Fibroblast of peridontal ligament (primary cell): ENCODE data around the gene WDR35.

Experiments used
- DNase-seq: peaks from one replicate; pipeline ENCODE4 v3.0.0-alpha.2; 2010; ENCODE audit errors: extremely low read depth

Gene WDR35

GRCh38 chr2:20011276-20012031, 21.5 kb upstream of the WDR35 start:
- no peak for DNase-seq

- DNase-seq = no peak
Observed at GRCh38 chr2:20008703-20009102, 18.8 kb upstream of the WDR35 start.

GRCh38 chr2:20005891-20006470, 16.1 kb upstream of the WDR35 start:
- no peak for DNase-seq

- no peak for DNase-seq
Observed at GRCh38 chr2:20005067-20005627, 15.2 kb upstream of the WDR35 start.

DNA sequence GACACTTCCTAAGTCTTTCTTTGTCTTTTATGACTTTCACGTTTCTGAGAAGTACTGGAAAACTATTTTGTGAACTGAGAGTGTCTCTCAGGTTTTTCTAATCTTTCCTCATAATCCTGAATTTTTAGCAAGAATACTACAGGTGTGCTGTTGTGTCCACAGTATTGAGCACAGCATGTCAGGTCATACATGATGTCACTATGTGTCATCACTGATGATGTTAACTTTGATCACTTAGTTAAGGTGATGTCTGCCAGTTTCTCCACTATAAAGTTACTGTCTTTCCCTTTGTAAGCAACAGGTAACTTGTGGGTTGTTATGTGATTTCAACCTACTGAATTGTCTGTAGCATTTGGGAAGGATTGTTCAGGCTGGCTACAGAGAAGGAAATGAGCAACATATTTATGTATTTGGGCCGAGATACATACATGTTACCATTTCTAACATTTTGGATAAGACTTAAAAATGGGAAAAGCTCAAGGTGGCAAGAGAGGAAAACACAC, 11.5 kb upstream of the WDR35 start:
- no peak for DNase-seq

GRCh38 chr2:19993731-19994130, 3.8 kb upstream of the WDR35 start:
- no peak for DNase-seq

- no peak for DNase-seq
Observed at GRCh38 chr2:19991895-19992294, 2.0 kb upstream of the WDR35 start.

DNA sequence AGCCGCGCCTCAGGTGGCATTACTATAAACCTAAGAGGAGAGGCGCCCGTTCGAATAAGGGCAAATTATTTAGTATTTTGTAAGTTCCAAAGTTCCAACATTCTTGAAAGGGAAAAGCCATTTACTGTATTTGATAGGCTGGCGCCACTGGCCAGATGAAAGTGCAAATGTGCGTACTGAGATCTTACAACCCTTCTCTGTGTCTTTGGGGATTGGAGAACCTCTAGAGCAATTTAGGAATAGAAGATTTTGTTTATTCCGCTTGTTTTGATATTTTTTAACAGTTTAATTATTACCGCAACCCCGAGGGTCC, 467 bp upstream of the WDR35 start:
- peak; percentile 16 for DNase-seq

- no peak for DNase-seq
Observed at GRCh38 chr2:19989342-19989666, 601 bp downstream of the WDR35 start.

DNA sequence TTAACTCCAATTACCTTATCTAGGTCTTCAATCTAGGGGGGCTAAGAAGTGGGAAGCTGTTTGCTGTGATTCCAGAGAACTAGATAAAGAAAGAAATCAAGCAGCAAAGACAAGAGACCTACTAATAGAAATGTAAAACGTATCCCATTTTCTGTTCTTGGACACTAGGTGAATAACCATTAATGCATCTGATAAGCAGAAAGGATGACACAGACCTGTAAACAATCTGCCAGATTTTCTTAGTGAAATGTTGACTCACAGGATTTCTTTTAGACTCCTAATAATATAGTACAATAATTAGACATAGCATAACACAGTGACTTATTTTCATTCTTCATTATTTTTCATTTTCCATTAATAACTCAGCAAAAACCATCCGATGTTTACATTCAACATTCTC, 1.3 kb downstream of the WDR35 start:
- DNase-seq = no peak

DNA sequence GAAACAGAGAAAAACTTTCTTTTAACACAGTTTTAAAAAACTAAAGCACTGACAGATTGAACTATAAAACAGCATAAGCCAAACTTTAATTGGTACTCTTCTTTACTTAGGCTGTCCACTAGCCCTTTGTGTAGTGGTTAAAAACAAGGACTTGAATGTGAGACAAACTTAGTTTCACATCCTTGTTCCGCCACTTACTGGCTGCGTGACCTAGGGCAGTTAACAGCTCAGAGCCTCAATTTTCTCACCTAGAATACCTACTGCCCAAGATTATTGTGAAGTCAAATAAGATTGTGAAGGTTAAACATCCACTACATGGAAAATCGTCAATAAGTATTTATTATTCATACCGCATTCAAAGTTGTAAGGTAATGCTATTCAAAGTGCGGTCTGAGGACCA, 2.0 kb downstream of the WDR35 start:
- no peak for DNase-seq

DNA sequence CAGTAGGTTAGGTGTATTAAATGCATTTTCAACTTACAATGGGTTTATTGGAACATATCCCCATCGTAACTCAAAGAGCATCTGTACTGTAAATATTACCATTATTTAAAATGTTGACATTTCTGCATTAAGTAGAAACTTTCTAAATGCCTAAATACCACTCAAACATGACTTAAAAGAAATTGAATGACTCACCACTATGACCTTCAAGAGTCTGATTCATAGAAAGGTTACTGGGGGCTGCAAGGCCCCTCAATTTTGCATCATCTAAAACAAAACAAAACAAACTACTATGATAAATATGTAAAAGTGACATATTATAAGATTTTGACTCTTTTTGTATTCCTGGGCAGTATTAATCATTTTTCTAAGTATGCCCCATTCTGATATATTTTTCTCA, 7.6 kb downstream of the WDR35 start:
- DNase-seq = no peak

DNA sequence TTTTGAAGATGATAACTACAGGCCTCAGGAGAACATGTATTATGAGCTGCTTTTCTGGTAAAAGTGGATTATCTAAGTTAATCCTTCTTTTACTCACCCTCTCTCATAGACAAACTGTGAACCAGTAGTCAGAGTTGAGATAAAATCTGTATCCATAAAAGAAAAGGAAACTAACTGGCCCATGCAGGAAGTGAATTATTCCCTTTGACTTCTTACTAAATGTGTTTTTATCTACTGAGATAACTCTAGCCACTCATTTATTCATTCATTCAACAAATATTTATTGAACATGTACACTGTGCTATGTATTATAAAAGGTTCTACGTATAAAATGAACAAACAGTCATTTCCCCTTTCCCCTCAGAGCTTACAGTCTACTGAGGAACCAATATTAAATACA, 10.0 kb downstream of the WDR35 start:
- no peak for DNase-seq

DNA sequence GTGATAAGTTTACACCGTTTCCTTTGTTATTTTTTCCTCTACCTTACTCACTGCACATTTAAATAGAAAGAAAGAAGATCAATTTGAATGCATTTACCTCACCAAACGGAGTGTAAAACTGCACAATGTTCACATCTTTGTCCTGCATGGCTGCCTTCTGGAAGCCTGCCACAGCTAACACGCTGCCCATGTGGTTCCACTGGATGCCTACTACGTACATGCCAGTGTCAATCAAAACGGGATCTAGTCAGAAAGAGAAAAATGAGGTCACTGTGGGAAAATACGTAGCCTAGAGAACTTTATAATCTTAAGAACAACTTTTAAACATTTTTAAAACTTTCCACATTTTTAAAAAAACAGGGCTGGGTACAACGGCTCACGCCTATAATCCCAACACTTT, 16.4 kb downstream of the WDR35 start:
- DNase-seq = no peak

GRCh38 chr2:19971691-19972090, 18.2 kb downstream of the WDR35 start:
- no peak for DNase-seq

GRCh38 chr2:19963386-19963785, 26.5 kb downstream of the WDR35 start:
- no peak for DNase-seq

- DNase-seq = peak; percentile 81
Observed at GRCh38 chr2:19955544-19956422, 34.1 kb downstream of the WDR35 start.

DNA sequence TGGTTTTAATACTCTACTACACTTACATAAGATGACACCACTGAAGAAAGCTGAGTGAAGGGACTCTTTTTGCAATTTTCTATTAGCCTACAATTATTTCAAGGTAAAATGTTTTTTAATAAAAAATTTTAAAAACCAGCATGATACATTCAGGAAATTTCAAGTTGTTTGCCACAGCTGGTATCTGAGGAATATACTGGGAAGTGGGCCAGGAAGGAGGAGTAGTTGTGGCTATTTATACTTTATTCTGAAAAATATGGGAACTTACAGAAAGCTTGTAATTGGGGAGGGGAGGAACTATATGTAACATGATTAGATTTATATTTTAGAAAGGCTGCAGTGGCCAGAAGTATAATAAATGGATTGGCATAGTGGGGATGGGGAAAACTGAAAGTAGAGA, 40.8 kb downstream of the WDR35 start:
- DNase-seq = peak; percentile 76

- no peak for DNase-seq
Observed at GRCh38 chr2:19947184-19947940, 42.5 kb downstream of the WDR35 start.

- no peak for DNase-seq
Observed at GRCh38 chr2:19944205-19944845, 45.6 kb downstream of the WDR35 start.

DNA sequence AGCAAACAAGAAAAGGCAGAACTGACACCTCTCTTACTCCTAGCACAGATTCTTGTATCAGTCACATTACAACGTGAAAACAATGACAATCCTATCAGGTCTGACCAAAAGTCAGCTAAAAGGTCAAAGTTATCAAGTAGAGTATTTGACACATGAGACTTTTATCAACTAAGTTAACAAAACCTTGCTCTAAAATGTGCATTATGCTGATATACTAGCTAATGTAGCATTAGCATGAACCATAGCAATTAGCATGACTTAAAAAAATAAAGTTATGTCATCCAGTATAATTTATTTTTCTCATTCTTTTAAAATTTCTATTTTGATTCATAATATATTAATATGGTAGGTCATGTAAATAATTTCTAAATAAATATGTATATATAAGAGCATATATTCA, 46.7 kb downstream of the WDR35 start:
- no peak for DNase-seq
